AG04450 (cell line): ENCODE results near the gene PHRF1. TPM values are rescaled to one million over a fixed set of nuclear protein-coding genes. Genes with fewer than 3 reads are reported as not detected.

ENCODE experiments used
- CTCF ChIA-PET: fragments of 300-600, 350-600 bp; formaldehyde crosslinking; extraction: SDS; loops from one replicate; lab custom pipeline; 2022; ENCODE audit warnings: antibody characterized with exemption, inconsistent platforms; lab: Charles Lee
- POLR2A ChIA-PET: fragments of 350-600 bp; formaldehyde crosslinking; extraction: SDS; loops from one replicate; lab custom pipeline; 2021; ENCODE audit warnings: antibody characterized with exemption, inconsistent platforms; lab: Yijun Ruan, JAX
- DNase-seq: peaks from one replicate; pipeline ENCODE4 v3.0.0-alpha.2; 2011; ENCODE audit warnings: low read depth, low spot score
- H3K27ac ChIP-seq: one replicate; pipeline ENCODE4 v1.5.1; 2012; ENCODE audit warnings: low read depth, low read length, control low read depth
- H3K27me3 ChIP-seq: one replicate; pipeline ENCODE4 v1.6.0; 2012; ENCODE audit warnings: low read length; ENCODE audit not compliant: control insufficient read depth, insufficient read depth
- H3K4me3 ChIP-seq: 2 replicates; pipeline ENCODE4 v1.5.1; 2011; ENCODE audit warnings: mild to moderate bottlenecking, low read depth, low read length, control low read depth
- H3K9me3 ChIP-seq: 2 replicates; pipeline ENCODE4 v1.5.1; 2012; ENCODE audit warnings: low read length; ENCODE audit not compliant: control insufficient read depth, insufficient read depth
- polyA plus RNA-seq: library from polyadenylated mRNA; depleted of rRNA; stranded (reverse); fragments of >200 nt; gene quantifications from 2 replicates; pipeline ENCODE4 v1.2.3, GENCODE V29; 2011
- TF ChIP-seq, protein P1 (sequence below): IDR thresholded peaks from 2 replicates; pipeline ENCODE4 v1.5.1; 2011; ENCODE audit warnings: low read depth, low read length, control low read depth, inconsistent platforms

PHRF1 gene
- polyA plus RNA-seq, 1 experiment = 7.3 TPM

GRCh38 chr11:550746-551085, 25.6 kb upstream of the PHRF1 start:
- Histone ChIP-seq H3K27ac (no peak overlapping the region), H3K9me3 (no peaks in the 10 kb centered on the region; the same call in 1 of the 2 replicates), H3K27me3 (peaks cover 12% of the 10 kb centered on the region), H3K4me3 (no peak overlapping the region)
- no peak for DNase-seq
- CTCF ChIA-PET = no interaction called here
- TF ChIP-seq, protein P1, sequence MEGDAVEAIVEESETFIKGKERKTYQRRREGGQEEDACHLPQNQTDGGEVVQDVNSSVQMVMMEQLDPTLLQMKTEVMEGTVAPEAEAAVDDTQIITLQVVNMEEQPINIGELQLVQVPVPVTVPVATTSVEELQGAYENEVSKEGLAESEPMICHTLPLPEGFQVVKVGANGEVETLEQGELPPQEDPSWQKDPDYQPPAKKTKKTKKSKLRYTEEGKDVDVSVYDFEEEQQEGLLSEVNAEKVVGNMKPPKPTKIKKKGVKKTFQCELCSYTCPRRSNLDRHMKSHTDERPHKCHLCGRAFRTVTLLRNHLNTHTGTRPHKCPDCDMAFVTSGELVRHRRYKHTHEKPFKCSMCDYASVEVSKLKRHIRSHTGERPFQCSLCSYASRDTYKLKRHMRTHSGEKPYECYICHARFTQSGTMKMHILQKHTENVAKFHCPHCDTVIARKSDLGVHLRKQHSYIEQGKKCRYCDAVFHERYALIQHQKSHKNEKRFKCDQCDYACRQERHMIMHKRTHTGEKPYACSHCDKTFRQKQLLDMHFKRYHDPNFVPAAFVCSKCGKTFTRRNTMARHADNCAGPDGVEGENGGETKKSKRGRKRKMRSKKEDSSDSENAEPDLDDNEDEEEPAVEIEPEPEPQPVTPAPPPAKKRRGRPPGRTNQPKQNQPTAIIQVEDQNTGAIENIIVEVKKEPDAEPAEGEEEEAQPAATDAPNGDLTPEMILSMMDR = no peak
- POLR2A ChIA-PET = no interaction called here

- Histone ChIP-seq H3K4me3 (no peak overlapping the region), H3K27me3 (peaks cover 13% of the 10 kb centered on the region), H3K27ac (no peak overlapping the region), H3K9me3 (peaks cover under 1% of the 10 kb centered on the region; the same call in 1 of the 2 replicates)
- POLR2A ChIA-PET = no interaction called here
- CTCF ChIA-PET = no interaction called here
- TF ChIP-seq, protein P1 = no peak
- no peak for DNase-seq
These were observed 25.1 kb upstream of the PHRF1 start for GRCh38 chr11:551131-551530.

DNA sequence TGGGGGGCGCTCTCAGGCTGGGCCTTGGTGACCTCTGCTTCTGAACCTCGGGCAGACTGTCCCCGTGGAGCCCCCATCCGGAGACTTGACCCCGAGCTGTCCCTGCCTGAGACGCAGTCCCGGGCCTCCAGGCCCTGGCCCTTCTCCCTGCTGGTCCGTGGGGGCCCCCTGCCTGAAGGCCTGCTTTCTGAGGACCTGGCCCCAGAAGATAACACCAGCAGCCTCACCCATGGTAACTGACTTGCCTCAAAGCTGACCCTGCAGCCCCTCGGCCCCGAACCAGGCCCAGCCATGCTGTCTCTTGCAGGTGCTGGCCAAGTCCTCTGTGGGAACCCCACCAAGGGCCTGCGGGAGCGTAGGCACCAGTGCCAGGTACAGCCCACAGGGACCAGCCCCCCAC, 24.7 kb upstream of the PHRF1 start:
- no peak overlapping the region for H3K4me3 ChIP-seq
- H3K27me3 ChIP-seq = peaks cover 18% of the 10 kb centered on the region
- ChIA-PET POLR2A (no interaction called here), CTCF (interaction anchor here (1.1 kb wide), 1 partner anchor 177 kb away, joined by 3 read pairs; no protein-coding TSS in a partner anchor)
- peaks cover 3% of the 10 kb centered on the region; the same call in 1 of the 2 replicates for H3K9me3 ChIP-seq
- TF ChIP-seq, protein P1 = no peak
- DNase-seq = no peak
- no peak overlapping the region for H3K27ac ChIP-seq

- Histone ChIP-seq H3K9me3 (peaks cover 3% of the 10 kb centered on the region; the same call in 1 of the 2 replicates), H3K4me3 (no peak overlapping the region), H3K27ac (no peak overlapping the region), H3K27me3 (peaks cover 34% of the 10 kb centered on the region)
- DNase-seq = no peak
- CTCF ChIA-PET = interaction anchor here (2.2 kb wide), 1 partner anchor 174 kb away, joined by 5 read pairs; no protein-coding TSS in a partner anchor
- POLR2A ChIA-PET = no interaction called here
- TF ChIP-seq, protein P1 = no peak
These were observed 22.9 kb upstream of the PHRF1 start for GRCh38 chr11:553083-553987.

GRCh38 chr11:553988-554340, 22.3 kb upstream of the PHRF1 start:
- ChIA-PET POLR2A (no interaction called here), CTCF (interaction anchor here (1.3 to 2.2 kb wide), 3 partner anchors 8 to 230 kb away, joined by 5 to 8 read pairs (median 6); no protein-coding TSS in a partner anchor)
- peaks cover 3% of the 10 kb centered on the region; the same call in 1 of the 2 replicates for H3K9me3 ChIP-seq
- peaks cover 39% of the 10 kb centered on the region for H3K27me3 ChIP-seq
- TF ChIP-seq, protein P1 = no peak
- H3K27ac ChIP-seq = no peak overlapping the region
- DNase-seq = no peak
- H3K4me3 ChIP-seq = no peak overlapping the region
